ENCODE measurements around the gene ADGRB3.

The ADGRB3 gene

GRCh38 chr6:69128411-69128810, 493.3 kb downstream of the ADGRB3 start:
- in situ Hi-C loops (cut with MboI; ENCODE audit: low pct_unique_long_range_greater_than_20kb, low sequenced_read_pairs), result no loop called here
- DNase-seq, result no peak

- DNase-seq, result no peak
- in situ Hi-C loops (cut with MboI; ENCODE audit: low pct_unique_long_range_greater_than_20kb, low sequenced_read_pairs), result no loop called here
These were observed 494.0 kb downstream of the ADGRB3 start for GRCh38 chr6:69129046-69129445.

GRCh38 chr6:69135927-69136326, 500.8 kb downstream of the ADGRB3 start:
- no peak for DNase-seq
- in situ Hi-C loops (cut with MboI; ENCODE audit: low pct_unique_long_range_greater_than_20kb, low sequenced_read_pairs), result no loop called here

GRCh38 chr6:69138148-69138547, 503.1 kb downstream of the ADGRB3 start:
- no peak for DNase-seq
- in situ Hi-C loops (cut with MboI; ENCODE audit: low pct_unique_long_range_greater_than_20kb, low sequenced_read_pairs), result no loop called here

- in situ Hi-C loops (cut with MboI; ENCODE audit: low pct_unique_long_range_greater_than_20kb, low sequenced_read_pairs), result no loop called here
- no peak for DNase-seq
These were observed 503.9 kb downstream of the ADGRB3 start for GRCh38 chr6:69138893-69139494.

GRCh38 chr6:69145062-69145461, 510.0 kb downstream of the ADGRB3 start:
- in situ Hi-C loops (cut with MboI; ENCODE audit: low pct_unique_long_range_greater_than_20kb, low sequenced_read_pairs), result no loop called here
- no peak for DNase-seq

GRCh38 chr6:69146385-69146784, 511.3 kb downstream of the ADGRB3 start:
- no peak for DNase-seq
- in situ Hi-C loops (cut with MboI; ENCODE audit: low pct_unique_long_range_greater_than_20kb, low sequenced_read_pairs), result no loop called here

- in situ Hi-C loops (cut with MboI; ENCODE audit: low pct_unique_long_range_greater_than_20kb, low sequenced_read_pairs), result no loop called here
- no peak for DNase-seq
These were observed 520.4 kb downstream of the ADGRB3 start for GRCh38 chr6:69155467-69155866.

GRCh38 chr6:69162811-69163210, 527.7 kb downstream of the ADGRB3 start:
- in situ Hi-C loops (cut with MboI; ENCODE audit: low pct_unique_long_range_greater_than_20kb, low sequenced_read_pairs), result no loop called here
- DNase-seq, result no peak

- in situ Hi-C loops (cut with MboI; ENCODE audit: low pct_unique_long_range_greater_than_20kb, low sequenced_read_pairs), result no loop called here
- DNase-seq, result peak; percentile 7
These were observed 529.6 kb downstream of the ADGRB3 start for GRCh38 chr6:69164564-69165229.

- no peak for DNase-seq
- in situ Hi-C loops (cut with MboI; ENCODE audit: low pct_unique_long_range_greater_than_20kb, low sequenced_read_pairs), result no loop called here
These were observed 544.6 kb downstream of the ADGRB3 start for GRCh38 chr6:69179681-69180080.

GRCh38 chr6:69180361-69181067, 545.4 kb downstream of the ADGRB3 start:
- DNase-seq, result no peak
- in situ Hi-C loops (cut with MboI; ENCODE audit: low pct_unique_long_range_greater_than_20kb, low sequenced_read_pairs), result no loop called here

- DNase-seq, result no peak
- in situ Hi-C loops (cut with MboI; ENCODE audit: low pct_unique_long_range_greater_than_20kb, low sequenced_read_pairs), result no loop called here
These were observed 546.9 kb downstream of the ADGRB3 start for GRCh38 chr6:69181964-69182363.

- in situ Hi-C loops (cut with MboI; ENCODE audit: low pct_unique_long_range_greater_than_20kb, low sequenced_read_pairs), result no loop called here
- no peak for DNase-seq
These were observed 550.2 kb downstream of the ADGRB3 start for GRCh38 chr6:69185276-69185675.

GRCh38 chr6:69202768-69203167, 567.7 kb downstream of the ADGRB3 start:
- no peak for DNase-seq
- in situ Hi-C loops (cut with MboI; ENCODE audit: low pct_unique_long_range_greater_than_20kb, low sequenced_read_pairs), result no loop called here

- in situ Hi-C loops (cut with MboI; ENCODE audit: low pct_unique_long_range_greater_than_20kb, low sequenced_read_pairs), result no loop called here
These were observed 581.0 kb downstream of the ADGRB3 start for GRCh38 chr6:69216127-69216526.

GRCh38 chr6:69217343-69217742, 582.3 kb downstream of the ADGRB3 start:
- DNase-seq, result no peak
- in situ Hi-C loops (cut with MboI; ENCODE audit: low pct_unique_long_range_greater_than_20kb, low sequenced_read_pairs), result no loop called here

More at GRCh38 chr6:69216127-69216526, 581.0 kb downstream of the ADGRB3 start:
- DNase-seq, result no peak

GRCh38 chr6:69220375-69220774, 585.3 kb downstream of the ADGRB3 start:
- DNase-seq, result no peak
- in situ Hi-C loops (cut with MboI; ENCODE audit: low pct_unique_long_range_greater_than_20kb, low sequenced_read_pairs), result no loop called here

- in situ Hi-C loops (cut with MboI; ENCODE audit: low pct_unique_long_range_greater_than_20kb, low sequenced_read_pairs), result no loop called here
- no peak for DNase-seq
These were observed 596.9 kb downstream of the ADGRB3 start for GRCh38 chr6:69232008-69232407.

- DNase-seq, result no peak
- in situ Hi-C loops (cut with MboI; ENCODE audit: low pct_unique_long_range_greater_than_20kb, low sequenced_read_pairs), result no loop called here
These were observed 597.4 kb downstream of the ADGRB3 start for GRCh38 chr6:69232496-69232895.
